ENCODE measurements around the gene KCNAB1. TPM values are rescaled to one million over a fixed set of nuclear protein-coding genes. Genes with fewer than 3 reads are reported as not detected.

Gene KCNAB1
- total and polyA plus RNA-seq, 2 donors (not counting 3 experiments of a cell fraction or from before 2014, with no cell fraction given), result 0.21 TPM; not detected in 1

DNA sequence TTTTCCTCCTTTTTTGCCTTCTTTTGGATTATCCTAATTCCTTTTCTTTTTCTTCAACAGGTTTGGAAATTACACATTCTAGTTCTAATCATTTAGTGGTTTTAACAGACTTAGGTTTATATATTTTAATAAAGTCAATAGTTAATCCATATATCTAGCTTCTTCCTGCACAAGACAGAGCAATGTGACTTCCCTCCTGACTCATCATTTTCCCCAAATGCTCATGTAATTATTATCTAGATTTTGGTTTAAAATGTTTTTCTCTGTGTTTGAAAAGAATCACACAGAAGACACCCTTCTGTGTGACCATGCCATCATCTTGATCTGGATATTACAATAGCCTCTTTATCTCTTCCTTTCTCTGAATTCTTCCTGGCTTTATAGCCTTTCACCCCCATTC lies 463.1 kb downstream of the KCNAB1 start:
- intact Hi-C loops (cut with micrococcal nuclease), result no loop called here
- FAIRE-seq, result no peak
- TF ChIP-seq MYC (IDR thresholded peaks at IDR 0.05; ENCODE audit: low read depth, low read length), result no peak
- no peak for TF ChIP-seq GATA2 (IDR thresholded peaks at IDR 0.05; ENCODE audit: insufficient read depth, insufficient read length, low read depth, low read length)
- TF ChIP-seq, protein P1, sequence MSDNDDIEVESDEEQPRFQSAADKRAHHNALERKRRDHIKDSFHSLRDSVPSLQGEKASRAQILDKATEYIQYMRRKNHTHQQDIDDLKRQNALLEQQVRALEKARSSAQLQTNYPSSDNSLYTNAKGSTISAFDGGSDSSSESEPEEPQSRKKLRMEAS (IDR thresholded peaks at IDR 0.05; ENCODE audit: insufficient read depth, insufficient read length), result no peak
- no peak for TF ChIP-seq JUN (IDR thresholded peaks at IDR 0.05; ENCODE audit: borderline replicate concordance, insufficient read depth, insufficient read length, low read depth)
- TF ChIP-seq FOS (IDR thresholded peaks at IDR 0.05; ENCODE audit: borderline replicate concordance, insufficient read depth, low read length), result no peak
- no peak for TF ChIP-seq POLR2AphosphoS5 (IDR thresholded peaks at IDR 0.05; ENCODE audit: insufficient read depth, low read depth, low read length)
- TF ChIP-seq EZH2 (IDR thresholded peaks at IDR 0.05; ENCODE audit: borderline replicate concordance, low read depth, low read length, severe bottlenecking), result no peak
- TF ChIP-seq, protein P2, sequence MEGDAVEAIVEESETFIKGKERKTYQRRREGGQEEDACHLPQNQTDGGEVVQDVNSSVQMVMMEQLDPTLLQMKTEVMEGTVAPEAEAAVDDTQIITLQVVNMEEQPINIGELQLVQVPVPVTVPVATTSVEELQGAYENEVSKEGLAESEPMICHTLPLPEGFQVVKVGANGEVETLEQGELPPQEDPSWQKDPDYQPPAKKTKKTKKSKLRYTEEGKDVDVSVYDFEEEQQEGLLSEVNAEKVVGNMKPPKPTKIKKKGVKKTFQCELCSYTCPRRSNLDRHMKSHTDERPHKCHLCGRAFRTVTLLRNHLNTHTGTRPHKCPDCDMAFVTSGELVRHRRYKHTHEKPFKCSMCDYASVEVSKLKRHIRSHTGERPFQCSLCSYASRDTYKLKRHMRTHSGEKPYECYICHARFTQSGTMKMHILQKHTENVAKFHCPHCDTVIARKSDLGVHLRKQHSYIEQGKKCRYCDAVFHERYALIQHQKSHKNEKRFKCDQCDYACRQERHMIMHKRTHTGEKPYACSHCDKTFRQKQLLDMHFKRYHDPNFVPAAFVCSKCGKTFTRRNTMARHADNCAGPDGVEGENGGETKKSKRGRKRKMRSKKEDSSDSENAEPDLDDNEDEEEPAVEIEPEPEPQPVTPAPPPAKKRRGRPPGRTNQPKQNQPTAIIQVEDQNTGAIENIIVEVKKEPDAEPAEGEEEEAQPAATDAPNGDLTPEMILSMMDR (IDR thresholded peaks at IDR 0.05; ENCODE audit: extremely low read depth in 1 of 2, insufficient read depth in 1 of 2, low read depth in 1 of 2, low read length in 2 of 2), result no peak
- TF ChIP-seq POLR2A (IDR thresholded peaks at IDR 0.05; ENCODE audit: low read depth, low read length), result no peak
- no TSS peak for BruUV-seq (replicated peaks)
- Histone ChIP-seq H3K4me1 (ENCODE audit: control insufficient read depth, extremely low read depth, insufficient read depth, low read length) (no peaks in the 10 kb centered on the region), H3K79me2 (ENCODE audit: control insufficient read depth, insufficient read depth, low read length) (no peaks in the 10 kb centered on the region), H3K4me2 (ENCODE audit: insufficient read depth, low read length) (no peak overlapping the region), H3K4me3 (replicated peaks in 1 of 3; ENCODE audit: insufficient read depth in 1 of 3, low read depth in 1 of 3, low read length in 3 of 3) (no peak overlapping the region), H3K9me1 (replicated peaks; ENCODE audit: control insufficient read depth, extremely low read depth, insufficient read depth, low read length) (no peaks in the 10 kb centered on the region), H4K20me1 (replicated peaks; ENCODE audit: control insufficient read depth, extremely low read depth, insufficient read depth, low read length) (no peaks in the 10 kb centered on the region), H3K27me3 (ENCODE audit: control insufficient read depth in 2 of 2, insufficient read depth in 2 of 2, low read length in 2 of 2) (no peaks in the 10 kb centered on the region), H3K9me3 (replicated peaks; ENCODE audit: control insufficient read depth, insufficient read depth, low read length) (no peaks in the 10 kb centered on the region), H3K9ac (replicated peaks; ENCODE audit: extremely low read depth, insufficient read depth, low read length) (no peak overlapping the region), H3K27ac (ENCODE audit: insufficient read depth, low read depth, low read length) (no peak overlapping the region), H2AFZ (ENCODE audit: low read depth, low read length) (no peak overlapping the region), H3K36me3 (ENCODE audit: control insufficient read depth in 2 of 2, extremely low read depth in 1 of 2, insufficient read depth in 2 of 2, low read length in 2 of 2) (no peaks in the 10 kb centered on the region)
- dilution Hi-C loops (cut with MboI; ENCODE audit: extremely low pct_ligation_motif_present, low sequenced_read_pairs), result no loop called here
- no peak for DNase-seq (ENCODE audit: low read depth, low spot score)
- ChIA-PET CTCF (no interaction called here), POLR2A (no interaction called here)

Data from endothelial cell of umbilical vein (primary cell).